ENCODE results near the gene CARS1. TPM values are rescaled to one million over a fixed set of nuclear protein-coding genes. Genes with fewer than 3 reads are reported as not detected.

CARS1 gene
- total RNA-seq, 1 donor from 2014 or later, result 33.2 TPM

GRCh38 chr11:3040881-3041280, 16.3 kb downstream of the CARS1 start:
- no peak for DNase-seq (ENCODE audit: low spot score)

GRCh38 chr11:3037945-3038271, 19.3 kb downstream of the CARS1 start:
- no peak for DNase-seq (ENCODE audit: low spot score)

DNA sequence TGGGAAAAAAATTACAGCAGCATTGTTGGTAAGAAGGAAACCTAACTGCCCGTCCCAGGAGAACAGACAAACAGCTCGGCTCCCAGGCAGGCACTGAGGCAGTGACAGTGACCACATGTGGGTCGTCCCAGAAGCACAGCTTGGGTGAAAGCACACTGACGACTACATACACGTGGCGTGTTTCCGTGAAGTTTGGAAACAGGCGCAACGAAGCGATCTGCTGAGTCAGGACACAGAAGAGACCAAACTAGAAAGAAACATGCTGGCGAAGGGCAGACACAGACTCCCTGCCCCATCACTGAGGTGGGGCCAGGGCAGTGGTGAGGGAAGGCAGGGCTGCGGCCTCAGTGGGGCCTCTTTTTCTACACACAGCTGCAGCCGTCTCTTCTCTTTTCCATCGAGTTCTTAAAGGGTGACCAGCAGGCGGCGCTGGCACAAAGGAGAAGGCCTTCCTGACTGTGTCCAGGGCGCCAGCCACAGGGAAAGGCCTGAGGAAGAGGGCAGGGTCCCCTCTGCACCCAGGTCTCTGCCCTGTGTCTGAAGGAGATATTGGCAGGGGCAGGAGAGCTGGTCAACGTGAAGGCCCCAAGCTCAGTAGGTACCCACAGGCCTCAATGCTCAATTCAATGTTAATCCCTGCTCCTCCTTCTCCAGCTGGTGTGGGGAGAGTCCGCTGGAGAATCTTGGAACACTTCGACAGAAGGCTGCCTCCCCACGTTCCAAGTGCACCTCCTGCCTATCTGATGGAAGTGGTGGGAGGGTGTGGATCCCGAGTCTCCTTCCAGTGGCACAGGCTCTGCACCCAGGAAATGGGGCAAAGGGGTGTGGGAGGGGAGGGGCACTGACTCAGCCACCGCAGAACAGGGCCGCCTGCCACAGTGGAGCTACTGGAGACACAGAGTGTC, 19.9 kb downstream of the CARS1 start:
- DNase-seq (ENCODE audit: low spot score), result peak; percentile 78

- no peak for DNase-seq (ENCODE audit: low spot score)
Measured at GRCh38 chr11:3036419-3036818, 20.8 kb downstream of the CARS1 start.

DNA sequence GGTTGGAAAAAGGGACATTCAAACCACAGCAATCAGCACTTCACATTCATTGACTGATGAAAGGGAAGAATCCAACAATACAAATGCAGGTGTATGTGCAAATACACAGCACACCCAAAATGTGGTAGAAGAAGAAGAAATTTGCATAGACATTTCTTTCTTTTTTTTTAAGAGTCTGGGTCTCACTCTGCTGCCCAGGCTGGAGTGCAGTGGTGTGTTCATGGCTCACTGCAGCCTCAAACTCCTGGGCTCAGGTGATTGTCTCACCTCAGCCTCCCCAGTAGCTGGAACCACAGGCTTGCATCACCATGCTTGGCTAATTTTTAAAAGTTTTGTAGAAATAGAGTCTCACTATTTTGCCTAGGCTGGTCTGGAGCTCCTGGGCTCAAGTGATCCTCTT, 21.9 kb downstream of the CARS1 start:
- DNase-seq (ENCODE audit: low spot score), result no peak

- no peak for DNase-seq (ENCODE audit: low spot score)
Measured at GRCh38 chr11:3030289-3031070, 26.7 kb downstream of the CARS1 start.

DNA sequence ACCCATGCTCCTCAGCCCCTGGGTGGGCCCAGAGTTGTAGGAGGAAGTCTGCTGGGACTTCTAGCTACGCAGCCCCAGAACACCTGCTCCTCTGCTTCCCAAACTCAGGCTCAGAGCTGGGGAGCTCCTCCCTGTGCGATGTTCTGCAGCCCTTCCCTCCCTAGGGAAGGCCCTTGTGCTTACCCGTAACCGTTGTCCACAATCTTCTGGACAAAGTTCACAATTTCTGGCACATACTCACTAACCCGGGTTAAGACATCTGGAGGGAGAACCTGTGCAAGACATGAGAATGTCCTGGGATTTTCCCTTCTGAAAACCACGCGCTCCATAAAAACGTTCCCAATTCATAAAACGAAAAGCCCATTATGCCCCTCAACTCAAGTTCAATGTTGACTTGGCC, 28.4 kb downstream of the CARS1 start:
- no peak for DNase-seq (ENCODE audit: low spot score)

DNA sequence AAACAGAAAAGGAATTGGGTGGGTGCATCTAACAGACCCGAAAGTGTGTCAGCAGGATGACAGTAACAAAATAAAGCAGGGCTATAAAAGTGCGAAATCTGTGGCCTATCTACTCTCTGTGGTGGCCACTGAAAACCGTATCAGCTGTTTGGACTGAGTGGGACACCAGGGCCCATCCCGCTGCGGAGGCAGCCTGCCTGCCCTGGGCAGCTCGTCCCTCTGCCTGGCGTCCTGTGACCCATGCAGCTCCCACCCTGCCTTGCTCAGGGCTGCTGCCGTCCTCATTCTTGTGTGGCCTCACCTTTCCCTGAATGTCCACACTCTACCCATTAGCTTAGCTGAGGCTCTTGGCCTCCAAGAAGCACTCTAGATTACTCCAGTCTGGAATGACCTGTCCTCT, 30.4 kb downstream of the CARS1 start:
- DNase-seq (ENCODE audit: low spot score), result no peak

GRCh38 chr11:3022982-3023381, 34.2 kb downstream of the CARS1 start:
- DNase-seq (ENCODE audit: low spot score), result no peak

DNA sequence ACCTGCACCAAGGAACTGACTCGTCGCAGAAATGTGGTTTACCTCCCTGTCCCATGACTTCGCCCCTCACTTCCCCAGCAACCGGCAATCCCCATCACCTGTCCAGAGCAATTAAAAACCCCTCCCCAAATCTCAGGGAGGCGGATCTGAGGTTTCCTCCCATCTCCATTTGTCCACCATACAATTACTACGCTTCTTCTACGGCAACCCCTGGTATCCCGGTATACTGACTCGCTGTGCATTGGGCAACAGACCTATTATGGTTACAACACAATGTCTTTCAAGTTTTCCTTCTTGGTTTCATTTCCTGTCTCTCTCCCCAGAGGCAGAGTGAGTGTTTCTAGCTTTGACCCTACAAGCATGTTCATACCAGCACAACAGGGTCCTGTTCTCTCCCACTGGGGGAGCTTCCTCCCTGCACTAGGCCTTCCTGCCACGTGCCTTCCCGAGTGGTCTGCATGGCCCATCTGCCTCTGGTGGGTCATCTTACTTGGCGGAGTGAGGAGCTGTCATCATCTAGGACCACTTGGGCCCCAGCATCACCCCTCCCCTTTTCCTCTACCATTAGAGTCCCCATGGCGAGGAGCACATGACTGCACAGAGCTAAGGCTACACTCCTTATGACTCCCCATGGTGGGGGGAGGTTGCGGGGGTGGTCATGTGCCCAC, 34.8 kb downstream of the CARS1 start:
- peak; percentile 32 for DNase-seq (ENCODE audit: low spot score)

- no peak for DNase-seq (ENCODE audit: low spot score)
Measured at GRCh38 chr11:3021125-3021524, 36.1 kb downstream of the CARS1 start.

- DNase-seq (ENCODE audit: low spot score), result no peak
Measured at GRCh38 chr11:3020011-3020410, 37.2 kb downstream of the CARS1 start.

DNA sequence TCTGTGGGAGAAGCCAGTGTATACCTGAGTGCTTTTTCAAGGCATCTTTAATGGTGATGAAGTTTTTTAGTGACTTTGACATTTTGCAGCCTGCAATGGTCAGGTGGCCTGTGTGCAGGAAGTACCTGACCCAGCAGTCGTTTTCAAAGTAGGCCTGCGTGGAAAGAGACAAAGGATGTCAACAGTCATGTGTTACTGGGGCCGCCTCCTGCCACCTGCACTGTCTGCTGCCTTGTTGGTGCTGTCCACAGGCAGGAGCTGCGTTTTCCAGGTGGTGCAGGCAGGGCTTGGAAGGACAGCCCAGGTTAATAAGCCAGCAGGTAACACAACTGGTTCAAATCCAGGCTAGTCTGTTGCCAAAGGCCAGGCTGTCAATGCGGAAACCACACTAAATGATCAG, 38.6 kb downstream of the CARS1 start:
- no peak for DNase-seq (ENCODE audit: low spot score)

DNA sequence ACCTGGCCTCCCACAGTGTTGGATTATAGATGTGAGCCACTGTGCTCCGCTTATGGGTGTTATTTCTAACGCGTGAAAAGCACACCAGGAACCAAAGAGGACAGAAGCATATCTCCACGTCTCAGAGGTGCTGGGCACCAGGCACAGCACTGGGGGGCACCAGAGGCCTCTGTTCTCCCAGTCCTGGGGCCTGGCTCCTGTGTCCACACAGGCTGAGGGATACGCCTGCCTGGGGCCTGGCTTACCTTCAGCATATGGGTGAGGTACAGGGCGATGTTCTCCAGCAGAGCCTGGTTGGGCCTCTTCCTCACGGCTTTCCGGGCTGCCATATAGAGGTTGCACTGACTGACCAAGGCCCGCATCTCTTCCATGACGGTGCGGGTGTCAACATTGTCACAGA, 40.4 kb downstream of the CARS1 start:
- DNase-seq (ENCODE audit: low spot score), result no peak

DNA sequence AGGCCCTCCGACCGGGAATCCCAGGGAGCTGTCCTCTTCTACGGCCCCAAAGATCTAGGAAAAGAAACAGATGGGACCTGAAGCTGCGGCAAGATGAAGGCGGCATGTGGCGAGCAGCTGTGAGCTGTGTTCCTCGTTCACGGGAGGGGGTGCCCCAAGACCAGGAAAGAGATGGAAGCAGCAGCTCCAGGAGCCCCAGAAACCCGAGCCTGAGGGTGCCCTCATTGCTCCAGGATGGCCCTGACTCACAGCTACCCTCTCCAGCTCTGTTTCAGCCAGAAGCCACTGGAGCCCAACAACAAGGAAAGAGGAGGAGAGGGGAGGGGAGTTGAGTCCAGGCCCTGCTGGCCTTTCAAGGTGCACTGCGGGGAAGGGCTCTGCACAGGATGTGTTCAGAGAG, 41.4 kb downstream of the CARS1 start:
- DNase-seq (ENCODE audit: low spot score), result no peak

DNA sequence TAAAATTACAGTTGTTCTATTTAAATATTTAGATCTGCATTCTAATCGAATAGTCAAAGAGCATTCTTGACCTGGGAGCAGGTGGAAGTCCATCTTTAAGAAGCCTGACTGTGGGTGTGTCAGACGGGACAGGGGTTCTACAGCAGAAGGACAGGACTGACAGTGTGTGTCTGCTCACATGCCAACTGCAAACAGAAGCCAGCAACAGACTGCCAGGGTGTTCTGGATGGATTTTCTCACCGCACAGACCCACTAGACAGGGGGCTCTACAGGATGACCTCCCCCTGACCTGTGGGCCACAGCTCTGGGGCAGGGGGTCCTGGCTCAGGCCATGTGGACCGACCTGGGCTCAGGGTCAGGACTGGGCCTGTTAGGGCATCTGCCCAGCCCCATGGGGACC, 42.3 kb downstream of the CARS1 start:
- DNase-seq (ENCODE audit: low spot score), result no peak

- no peak for DNase-seq (ENCODE audit: low spot score)
Measured at GRCh38 chr11:3014057-3014938, 42.9 kb downstream of the CARS1 start.

DNA sequence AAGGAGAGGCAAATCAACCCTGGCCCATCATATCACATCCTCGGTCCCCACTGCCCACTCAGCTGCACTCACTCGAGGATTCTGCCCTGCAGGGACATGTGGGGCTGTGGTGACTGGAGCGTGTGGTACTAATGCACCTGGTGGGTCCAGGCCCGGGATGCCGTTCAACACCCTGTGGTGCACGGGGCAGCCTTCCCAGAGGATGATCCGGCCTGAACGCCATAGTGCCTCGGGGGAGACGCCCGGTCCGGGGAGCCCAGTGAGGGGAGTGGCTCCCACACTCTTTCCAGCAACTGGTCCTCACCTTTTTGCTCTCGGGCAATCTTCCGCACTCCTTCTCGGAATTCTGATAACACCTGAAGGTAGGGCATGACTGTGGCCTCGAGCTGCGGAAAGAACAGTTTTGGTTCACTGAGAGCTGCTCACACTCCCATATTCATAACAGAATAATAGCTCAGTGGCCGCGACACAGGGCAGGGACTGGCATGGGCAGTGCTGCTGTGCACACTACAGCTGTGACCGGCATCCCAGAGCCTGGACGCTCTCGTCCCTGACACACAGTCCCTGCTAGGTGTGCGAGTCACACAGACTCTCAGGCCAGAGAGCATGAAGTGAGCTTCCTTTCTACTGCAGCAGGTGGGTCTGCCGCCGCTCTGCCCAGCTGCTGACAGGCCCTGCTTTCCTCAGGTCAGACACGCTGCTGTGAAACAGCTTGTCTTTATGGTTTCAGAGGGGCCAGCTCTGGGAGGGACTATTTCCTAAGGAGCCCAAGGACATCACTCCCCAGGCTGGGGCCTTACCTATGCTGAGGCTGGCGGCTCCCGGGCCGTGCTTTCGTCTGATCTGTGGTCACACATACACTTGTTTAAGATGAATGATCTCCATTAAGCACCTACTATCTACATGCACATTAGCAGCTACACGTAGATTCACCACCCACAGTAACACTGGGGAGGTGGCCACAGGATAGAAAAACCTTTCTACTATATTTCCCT, 45.0 kb downstream of the CARS1 start:
- DNase-seq (ENCODE audit: low spot score), result no peak

DNA sequence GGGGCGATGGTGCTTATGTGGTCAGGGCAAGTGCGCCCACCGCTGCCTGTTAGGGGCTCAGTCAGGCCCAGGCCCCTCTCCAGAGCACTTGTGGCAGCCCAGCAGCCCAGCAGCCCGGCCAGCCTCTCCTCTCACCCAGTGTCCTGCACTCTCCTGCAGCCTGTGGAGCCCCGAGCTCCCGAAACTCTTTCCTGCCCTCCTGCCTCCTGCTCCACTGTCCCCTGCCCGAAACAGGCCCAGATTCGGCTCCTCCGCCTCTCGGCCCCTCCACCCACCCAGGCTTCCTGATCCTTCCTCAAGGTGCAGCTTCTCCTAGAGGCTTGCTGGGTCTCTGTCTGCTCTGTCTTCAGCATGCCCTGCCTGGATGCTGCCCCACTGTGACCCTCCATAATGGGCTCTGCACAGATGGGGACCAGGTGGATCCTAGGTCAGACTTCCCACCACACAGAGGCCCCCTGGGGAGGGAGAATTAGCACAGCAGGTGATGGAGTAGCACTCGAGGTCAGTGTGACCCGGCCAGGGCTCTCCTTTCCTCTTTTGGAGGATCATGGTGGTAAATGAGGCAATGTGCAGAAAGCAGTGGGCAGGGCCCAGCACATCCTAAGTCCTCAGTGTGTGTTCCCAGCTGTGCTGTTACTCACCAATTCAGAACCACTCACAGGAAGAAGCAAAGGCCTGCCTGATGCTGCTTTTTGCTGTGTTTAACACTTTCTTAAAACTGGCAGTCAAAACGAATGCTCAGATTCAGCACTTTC, 46.5 kb downstream of the CARS1 start:
- DNase-seq (ENCODE audit: low spot score), result peak; percentile 20

All from umbilical cord (tissue), 2 donors.